Measurements from ENCODE around the gene HIBADH.

HIBADH gene

GRCh38 chr7:27569106-27569505 is 93.6 kb downstream of the HIBADH start (continued):
- no peak for TF ChIP-seq REST (tag by site-specific recombination; IDR thresholded peaks at IDR 0.05)

- CTCF ChIA-PET = no interaction called here
- Histone ChIP-seq H3K4me3 (ENCODE audit: low read depth, low read length) (no peak overlapping the region), H3K27ac (ENCODE audit: extremely low read depth, low read depth, low read length) (no peak overlapping the region), H3K4me1 (ENCODE audit: control insufficient read depth, insufficient read depth, low read length) (no peaks in the 10 kb centered on the region), H3K36me3 (ENCODE audit: control insufficient read depth in 2 of 2, insufficient read depth in 1 of 2, low read length in 2 of 2) (no peaks in the 10 kb centered on the region), H3K9me3 (ENCODE audit: control insufficient read depth, insufficient read depth, low read depth, low read length) (no peaks in the 10 kb centered on the region; the same call in 1 of the 2 replicates)
- POLR2A ChIA-PET = no interaction called here
- TF ChIP-seq ZNF274 (IDR thresholded peaks at IDR 0.05; ENCODE audit: low read length) = no peak
- no peak for TF ChIP-seq ZNF274 (tag by site-specific recombination; IDR thresholded peaks at IDR 0.05; ENCODE audit: borderline replicate concordance)
- TF ChIP-seq ZNF324 (tag by site-specific recombination; IDR thresholded peaks at IDR 0.05) = no peak
- TF ChIP-seq MEIS1 (CRISPR knock-in tag; IDR thresholded peaks at IDR 0.05; ENCODE audit: borderline replicate concordance) = no peak
- no peak for TF ChIP-seq ZNF449 (tag by site-specific recombination; IDR thresholded peaks at IDR 0.05)
- no peak for TF ChIP-seq ZNF558 (tag by site-specific recombination; IDR thresholded peaks at IDR 0.05)
- no peak for TF ChIP-seq ZNF777 (tag by site-specific recombination; IDR thresholded peaks at IDR 0.05; ENCODE audit: borderline replicate concordance)
These were observed 95.4 kb downstream of the HIBADH start for GRCh38 chr7:27567266-27567665.

- Histone ChIP-seq H3K36me3 (ENCODE audit: control insufficient read depth in 2 of 2, insufficient read depth in 1 of 2, low read length in 2 of 2) (no peaks in the 10 kb centered on the region), H3K9me3 (ENCODE audit: control insufficient read depth, insufficient read depth, low read depth, low read length) (no peaks in the 10 kb centered on the region; the same call in 1 of the 2 replicates), H3K27ac (ENCODE audit: extremely low read depth, low read depth, low read length) (no peak overlapping the region), H3K4me3 (ENCODE audit: low read depth, low read length) (no peak overlapping the region), H3K4me1 (ENCODE audit: control insufficient read depth, insufficient read depth, low read length) (no peaks in the 10 kb centered on the region)
- no peak for TF ChIP-seq ZNF626 (tag by site-specific recombination; IDR thresholded peaks at IDR 0.05)
- no peak for TF ChIP-seq ZNF146 (tag by site-specific recombination; IDR thresholded peaks at IDR 0.05)
- no peak for TF ChIP-seq ZNF830 (tag by site-specific recombination; IDR thresholded peaks at IDR 0.05; ENCODE audit: low read depth)
- TF ChIP-seq OSR2 (tag by site-specific recombination; IDR thresholded peaks at IDR 0.05) = no peak
- TF ChIP-seq BCL11B (tag by site-specific recombination; IDR thresholded peaks at IDR 0.05; ENCODE audit: low read depth) = no peak
- TF ChIP-seq ZNF585B (tag by site-specific recombination; IDR thresholded peaks at IDR 0.05) = no peak
- TF ChIP-seq HOXC10 (CRISPR knock-in tag; IDR thresholded peaks at IDR 0.05) = no peak
- TF ChIP-seq ZNF645 (tag by site-specific recombination; IDR thresholded peaks at IDR 0.05) = no peak
- no peak for TF ChIP-seq SP3 (tag by site-specific recombination; IDR thresholded peaks at IDR 0.05)
- ChIA-PET POLR2A (no interaction called here), CTCF (interaction anchor here (0.6 kb wide), 1 partner anchor 331 kb away, joined by 3 read pairs; no protein-coding TSS in a partner anchor)
These were observed 97.7 kb downstream of the HIBADH start for GRCh38 chr7:27564881-27565482.

Data from HEK293 (cell line).